OCI-LY1 (cell line): ENCODE measurements around the gene TRIM40.

Experiments
- H2AFZ ChIP-seq: fragments of 200-600 bp; sonication (generic), shearing (Covaris generic); 2 replicates; pipeline ENCODE4 v1.6.0; 2014; ENCODE audit warnings: antibody characterized with exemption, mild to moderate bottlenecking, low read length
- H3F3A ChIP-seq: fragments of 200-600 bp; sonication (generic), shearing (Covaris generic); 2 replicates; pipeline ENCODE4 v1.6.0; 2014; ENCODE audit warnings: mild to moderate bottlenecking, antibody characterized with exemption, low read length, moderate library complexity; ENCODE audit not compliant: insufficient read depth
- H3K27ac ChIP-seq: fragments of 200-600 bp; sonication (generic); 2 replicates; pipeline ENCODE4 v1.5.1; 2014; ENCODE audit warnings: low read length, mixed run types, mild to moderate bottlenecking, low read depth; ENCODE audit not compliant: poor library complexity, severe bottlenecking
- H3K27me3 ChIP-seq: fragments of 200-600 bp; sonication (generic); 2 replicates; pipeline ENCODE4 v1.6.0; 2014; ENCODE audit warnings: antibody characterized with exemption, mild to moderate bottlenecking, low read length, moderate library complexity; ENCODE audit not compliant: insufficient read depth
- H3K36me3 ChIP-seq: fragments of 200-600 bp; sonication (generic); 2 replicates; pipeline ENCODE4 v1.6.1; 2014; ENCODE audit warnings: mild to moderate bottlenecking, antibody characterized with exemption, low read length, moderate library complexity, mixed read lengths; ENCODE audit not compliant: insufficient read depth
- H3K4me1 ChIP-seq: fragments of 200-600 bp; sonication (generic); 2 replicates; pipeline ENCODE4 v1.5.1; 2014; ENCODE audit warnings: mild to moderate bottlenecking, low read length, moderate library complexity; ENCODE audit not compliant: insufficient read depth, severe bottlenecking
- H3K4me2 ChIP-seq: fragments of 200-600 bp; sonication (generic), shearing (Covaris generic); 2 replicates; pipeline ENCODE4 v1.6.1; 2014; ENCODE audit warnings: low read length
- H3K4me3 ChIP-seq: fragments of 200-600 bp; sonication (generic); 2 replicates; pipeline ENCODE4 v1.5.1; 2014; ENCODE audit warnings: low read length, low read depth, mild to moderate bottlenecking, mixed read lengths; ENCODE audit not compliant: poor library complexity, severe bottlenecking
- H3K79me2 ChIP-seq: fragments of 200-600 bp; shearing (Covaris generic); 2 replicates; pipeline ENCODE4 v1.6.1; 2016; ENCODE audit warnings: mixed run types, low read length, mixed read lengths; ENCODE audit not compliant: insufficient read depth
- H3K9ac ChIP-seq: fragments of 200-600 bp; sonication (generic), shearing (Covaris generic); 2 replicates; pipeline ENCODE4 v1.6.1; 2014; ENCODE audit warnings: mild to moderate bottlenecking, low read length, mixed read lengths
- H3K9me2 ChIP-seq: fragments of 200-600 bp; sonication (generic), shearing (Covaris generic); 2 replicates; pipeline ENCODE4 v1.6.1; 2014; ENCODE audit warnings: low read depth, mild to moderate bottlenecking, low read length, mixed read lengths
- H3K9me3 ChIP-seq: fragments of 200-600 bp; shearing (Covaris generic); 2 replicates; pipeline ENCODE4 v1.6.1; 2014; ENCODE audit warnings: low read length, mixed read lengths
- H4K20me1 ChIP-seq: fragments of 200-600 bp; sonication (generic), shearing (Covaris generic); 2 replicates; pipeline ENCODE4 v1.6.0; 2016; ENCODE audit warnings: mild to moderate bottlenecking, low read length; ENCODE audit not compliant: insufficient read depth
- EZH2 ChIP-seq: fragments of 200-600 bp; sonication (generic), shearing (Covaris generic); IDR thresholded peaks from 2 replicates; pipeline ENCODE4 v1.8.0; 2017; ENCODE audit warnings: borderline replicate concordance, mixed run types, mild to moderate bottlenecking, antibody characterized with exemption, low read length, moderate library complexity, mixed read lengths
- TF ChIP-seq, protein P1 (sequence below): fragments of 200-600 bp; sonication (generic), shearing (Covaris generic); IDR thresholded peaks from 2 replicates; pipeline ENCODE4 v1.5.1; 2017; ENCODE audit warnings: mild to moderate bottlenecking, antibody characterized with exemption, low read length, moderate library complexity, mixed read lengths

Gene TRIM40

DNA sequence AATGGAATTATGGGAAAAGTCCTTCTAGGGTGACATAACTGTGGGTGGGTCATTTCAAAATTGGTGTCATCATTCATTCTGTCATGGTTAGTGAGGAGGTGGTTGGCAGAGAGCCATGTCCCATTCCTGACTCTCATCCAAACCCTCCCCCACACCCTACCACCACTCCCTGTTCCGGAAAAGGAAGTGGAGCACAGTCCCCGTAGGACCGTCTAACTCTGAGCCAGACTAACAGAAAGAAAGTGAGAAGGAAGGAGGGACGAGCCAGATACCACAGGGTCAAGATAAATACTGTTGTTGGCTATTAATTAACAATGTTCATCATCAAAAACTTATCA lies 20.3 kb downstream of the TRIM40 start:
- Histone ChIP-seq H3F3A (no peaks in the 10 kb centered on the region), H3K4me1 (no peaks in the 10 kb centered on the region), H3K27ac (no peak overlapping the region), H4K20me1 (no peaks in the 10 kb centered on the region), H3K4me2 (no peak overlapping the region), H3K4me3 (no peak overlapping the region), H3K9ac (no peak overlapping the region), H3K36me3 (no peaks in the 10 kb centered on the region), H3K9me3 (no peaks in the 10 kb centered on the region), H2AFZ (no peak overlapping the region), H3K9me2 (no peaks in the 10 kb centered on the region), H3K79me2 (no peaks in the 10 kb centered on the region), H3K27me3 (peaks cover 4% of the 10 kb centered on the region)
- TF ChIP-seq, protein P1, sequence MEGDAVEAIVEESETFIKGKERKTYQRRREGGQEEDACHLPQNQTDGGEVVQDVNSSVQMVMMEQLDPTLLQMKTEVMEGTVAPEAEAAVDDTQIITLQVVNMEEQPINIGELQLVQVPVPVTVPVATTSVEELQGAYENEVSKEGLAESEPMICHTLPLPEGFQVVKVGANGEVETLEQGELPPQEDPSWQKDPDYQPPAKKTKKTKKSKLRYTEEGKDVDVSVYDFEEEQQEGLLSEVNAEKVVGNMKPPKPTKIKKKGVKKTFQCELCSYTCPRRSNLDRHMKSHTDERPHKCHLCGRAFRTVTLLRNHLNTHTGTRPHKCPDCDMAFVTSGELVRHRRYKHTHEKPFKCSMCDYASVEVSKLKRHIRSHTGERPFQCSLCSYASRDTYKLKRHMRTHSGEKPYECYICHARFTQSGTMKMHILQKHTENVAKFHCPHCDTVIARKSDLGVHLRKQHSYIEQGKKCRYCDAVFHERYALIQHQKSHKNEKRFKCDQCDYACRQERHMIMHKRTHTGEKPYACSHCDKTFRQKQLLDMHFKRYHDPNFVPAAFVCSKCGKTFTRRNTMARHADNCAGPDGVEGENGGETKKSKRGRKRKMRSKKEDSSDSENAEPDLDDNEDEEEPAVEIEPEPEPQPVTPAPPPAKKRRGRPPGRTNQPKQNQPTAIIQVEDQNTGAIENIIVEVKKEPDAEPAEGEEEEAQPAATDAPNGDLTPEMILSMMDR, result no peak
- TF ChIP-seq EZH2, result no peak

DNA sequence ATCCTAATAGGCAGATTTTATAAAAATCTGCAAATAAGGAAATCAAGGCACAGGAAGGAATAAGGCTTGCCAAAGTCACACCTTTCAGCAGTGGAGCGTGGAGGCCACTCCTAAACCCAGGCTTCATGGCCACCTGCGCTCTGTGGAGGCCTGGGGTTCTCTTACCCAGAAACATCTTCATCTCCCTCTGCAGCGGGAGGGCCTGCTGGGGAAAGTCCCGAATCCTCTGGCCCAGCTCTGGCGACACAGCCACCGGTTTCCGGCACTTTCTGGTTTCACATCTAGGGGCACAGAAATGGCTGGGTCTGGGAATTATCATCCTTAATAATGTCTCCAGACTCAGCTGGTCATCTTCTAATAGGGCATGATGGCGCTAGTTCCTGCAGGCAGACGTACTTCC lies 20.8 kb downstream of the TRIM40 start:
- Histone ChIP-seq H2AFZ (no peak overlapping the region), H3K4me1 (no peaks in the 10 kb centered on the region), H3K9ac (no peak overlapping the region), H3K4me2 (no peak overlapping the region), H3K36me3 (no peaks in the 10 kb centered on the region), H3F3A (no peaks in the 10 kb centered on the region), H4K20me1 (no peaks in the 10 kb centered on the region), H3K79me2 (no peaks in the 10 kb centered on the region), H3K4me3 (no peak overlapping the region), H3K9me2 (no peaks in the 10 kb centered on the region), H3K9me3 (no peaks in the 10 kb centered on the region), H3K27me3 (peaks cover 4% of the 10 kb centered on the region), H3K27ac (no peak overlapping the region)
- TF ChIP-seq EZH2, result no peak
- TF ChIP-seq, protein P1, result no peak

DNA sequence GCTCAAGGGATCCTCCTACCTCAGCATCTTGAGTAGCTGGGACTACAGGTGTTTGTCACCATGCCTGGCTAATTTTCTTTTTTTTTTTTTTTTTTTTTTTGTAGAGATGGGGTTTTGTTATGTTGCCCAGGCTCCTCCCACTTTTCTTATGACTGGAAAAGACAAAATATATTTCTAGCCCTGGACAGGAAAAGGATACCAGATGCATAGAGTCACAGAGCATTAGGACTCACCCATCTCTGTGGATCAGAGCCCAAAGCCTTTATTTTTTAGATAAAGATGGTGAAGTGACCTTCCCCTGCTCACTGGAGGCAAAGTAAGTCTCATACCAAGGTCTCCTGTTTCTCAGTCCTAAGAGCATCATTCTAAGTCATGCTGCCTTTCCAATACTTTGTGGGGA lies 21.6 kb downstream of the TRIM40 start:
- Histone ChIP-seq H3K4me2 (no peak overlapping the region), H3F3A (no peaks in the 10 kb centered on the region), H4K20me1 (no peaks in the 10 kb centered on the region), H3K9me2 (no peaks in the 10 kb centered on the region), H3K27ac (no peak overlapping the region), H3K4me3 (no peak overlapping the region), H3K9me3 (no peaks in the 10 kb centered on the region), H3K27me3 (peaks cover 4% of the 10 kb centered on the region), H3K9ac (no peak overlapping the region), H3K79me2 (no peaks in the 10 kb centered on the region), H3K36me3 (no peaks in the 10 kb centered on the region), H2AFZ (no peak overlapping the region), H3K4me1 (no peaks in the 10 kb centered on the region)
- no peak for TF ChIP-seq EZH2

DNA sequence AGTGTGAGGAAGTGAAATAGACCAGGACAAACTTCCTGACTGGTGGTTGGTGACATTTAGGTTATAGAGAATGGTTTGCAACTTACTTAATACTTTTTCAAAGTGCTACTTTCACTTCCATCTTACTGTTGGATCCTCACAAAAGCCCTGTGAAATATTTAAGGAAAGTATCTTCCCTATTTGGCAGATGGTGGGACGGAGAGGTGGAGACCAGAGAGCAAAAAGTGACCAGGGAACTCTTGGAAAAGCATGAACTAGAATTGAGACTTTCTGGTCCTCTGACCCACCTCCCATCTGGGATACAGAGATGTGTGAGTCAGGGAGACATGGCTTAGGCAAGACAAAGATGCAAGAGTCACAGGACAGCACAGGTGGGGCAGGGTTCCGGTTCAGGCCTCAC lies 22.1 kb downstream of the TRIM40 start:
- Histone ChIP-seq H3K9ac (no peak overlapping the region), H3K79me2 (no peaks in the 10 kb centered on the region), H3K4me3 (no peak overlapping the region), H3K27me3 (peaks cover 4% of the 10 kb centered on the region), H3K27ac (no peak overlapping the region), H3F3A (no peaks in the 10 kb centered on the region), H3K36me3 (no peaks in the 10 kb centered on the region), H4K20me1 (no peaks in the 10 kb centered on the region), H3K4me2 (no peak overlapping the region), H2AFZ (no peak overlapping the region), H3K9me2 (no peaks in the 10 kb centered on the region), H3K4me1 (no peaks in the 10 kb centered on the region), H3K9me3 (no peaks in the 10 kb centered on the region)
- TF ChIP-seq, protein P1, result no peak
- TF ChIP-seq EZH2, result no peak
